GM12864 (cell line): Measurements from ENCODE around the gene ERBB4.
A peak's percentile ranks its signal among the peaks of the same experiment; 100 is the strongest.

Source experiments
- DNase-seq: peaks from one replicate; pipeline ENCODE4 v3.0.0-alpha.2; 2011; ENCODE audit warnings: low read depth
- H3K4me3 ChIP-seq: 2 replicates; pipeline ENCODE4 v1.5.1; 2011; ENCODE audit warnings: mild to moderate bottlenecking, low read depth, low read length, control low read depth
- TF ChIP-seq, protein P1 (sequence below): IDR thresholded peaks from 2 replicates; pipeline ENCODE4 v1.5.1; 2011; ENCODE audit warnings: low read depth, mild to moderate bottlenecking, moderate library complexity, low read length, control low read depth, inconsistent platforms; ENCODE audit errors: missing control alignments

ERBB4 gene

GRCh38 chr2:211347328-211347727 lies 1191.3 kb downstream of the ERBB4 start:
- H3K4me3 ChIP-seq = no peak overlapping the region
- TF ChIP-seq, protein P1, sequence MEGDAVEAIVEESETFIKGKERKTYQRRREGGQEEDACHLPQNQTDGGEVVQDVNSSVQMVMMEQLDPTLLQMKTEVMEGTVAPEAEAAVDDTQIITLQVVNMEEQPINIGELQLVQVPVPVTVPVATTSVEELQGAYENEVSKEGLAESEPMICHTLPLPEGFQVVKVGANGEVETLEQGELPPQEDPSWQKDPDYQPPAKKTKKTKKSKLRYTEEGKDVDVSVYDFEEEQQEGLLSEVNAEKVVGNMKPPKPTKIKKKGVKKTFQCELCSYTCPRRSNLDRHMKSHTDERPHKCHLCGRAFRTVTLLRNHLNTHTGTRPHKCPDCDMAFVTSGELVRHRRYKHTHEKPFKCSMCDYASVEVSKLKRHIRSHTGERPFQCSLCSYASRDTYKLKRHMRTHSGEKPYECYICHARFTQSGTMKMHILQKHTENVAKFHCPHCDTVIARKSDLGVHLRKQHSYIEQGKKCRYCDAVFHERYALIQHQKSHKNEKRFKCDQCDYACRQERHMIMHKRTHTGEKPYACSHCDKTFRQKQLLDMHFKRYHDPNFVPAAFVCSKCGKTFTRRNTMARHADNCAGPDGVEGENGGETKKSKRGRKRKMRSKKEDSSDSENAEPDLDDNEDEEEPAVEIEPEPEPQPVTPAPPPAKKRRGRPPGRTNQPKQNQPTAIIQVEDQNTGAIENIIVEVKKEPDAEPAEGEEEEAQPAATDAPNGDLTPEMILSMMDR = peak; percentile 44
- no peak for DNase-seq

- TF ChIP-seq, protein P1 = no peak
- no peak for DNase-seq
- no peak overlapping the region for H3K4me3 ChIP-seq
Observed at GRCh38 chr2:211344289-211344688, 1194.3 kb downstream of the ERBB4 start.

DNA sequence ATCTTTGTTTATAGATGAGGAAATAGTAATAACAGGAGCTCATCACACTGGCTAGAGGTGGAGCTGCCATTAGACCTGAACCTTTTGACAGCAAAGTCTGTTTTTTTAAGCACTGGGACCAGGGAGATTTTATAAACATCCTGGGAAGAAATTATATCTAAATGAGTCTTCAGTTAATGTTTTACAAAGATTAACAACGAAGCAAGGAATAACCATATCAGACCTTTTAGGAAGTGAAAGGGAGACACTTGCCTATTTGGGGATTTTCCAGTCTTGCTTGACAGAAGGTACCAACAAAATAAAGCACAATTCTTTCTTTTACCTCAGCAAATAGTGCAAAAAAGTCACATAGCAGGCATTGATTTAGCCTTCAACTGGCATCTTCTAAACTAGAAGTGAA lies 1205.2 kb downstream of the ERBB4 start:
- no peak overlapping the region for H3K4me3 ChIP-seq
- DNase-seq = no peak
- TF ChIP-seq, protein P1 = no peak

- DNase-seq = no peak
Observed at GRCh38 chr2:211331736-211332135, 1206.9 kb downstream of the ERBB4 start.

DNA sequence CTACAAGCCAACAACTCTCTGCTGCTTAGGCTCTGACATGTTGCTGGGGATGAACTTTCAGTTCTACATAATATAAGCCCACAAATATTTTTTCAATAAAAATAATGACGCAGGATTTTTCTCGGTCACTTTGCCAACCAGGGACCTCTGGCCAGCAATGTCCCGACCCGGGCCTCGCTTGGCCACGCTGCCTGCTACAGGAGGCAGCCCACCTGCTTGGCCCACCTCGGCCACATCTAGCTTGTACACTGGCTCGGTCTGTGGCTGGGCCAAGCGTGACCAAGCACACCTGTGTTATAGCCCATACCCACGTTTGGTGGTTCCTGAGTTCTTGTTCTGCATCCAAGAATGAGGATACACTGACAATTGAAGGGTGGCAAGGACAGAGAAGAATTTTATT lies 1208.7 kb downstream of the ERBB4 start:
- H3K4me3 ChIP-seq = no peak overlapping the region
- TF ChIP-seq, protein P1 = no peak
- DNase-seq = no peak

More at GRCh38 chr2:211331736-211332135, 1206.9 kb downstream of the ERBB4 start:
- H3K4me3 ChIP-seq = no peak overlapping the region
- TF ChIP-seq, protein P1 = no peak

DNA sequence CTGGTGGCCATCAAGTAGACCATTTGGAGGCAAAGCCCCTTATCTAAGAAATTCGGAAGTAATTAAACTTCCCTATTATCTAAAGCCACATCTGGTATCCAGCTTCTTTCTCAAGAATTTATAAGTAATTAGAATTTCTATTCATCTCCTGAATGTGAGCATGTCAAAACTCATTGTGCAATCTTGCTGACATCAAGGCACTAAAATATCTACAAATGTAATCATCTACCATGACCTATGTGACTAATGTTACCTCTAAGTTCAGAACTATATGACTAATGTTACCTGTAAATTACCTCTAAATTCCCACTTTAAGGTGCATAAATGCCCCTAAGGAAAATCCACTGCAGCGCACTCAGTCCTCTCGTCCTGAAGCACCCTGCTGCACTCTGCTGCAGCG lies 1209.2 kb downstream of the ERBB4 start:
- H3K4me3 ChIP-seq = no peak overlapping the region
- TF ChIP-seq, protein P1 = no peak
- DNase-seq = no peak

GRCh38 chr2:211328126-211328525 lies 1210.5 kb downstream of the ERBB4 start:
- no peak for DNase-seq
- TF ChIP-seq, protein P1 = no peak

More at GRCh38 chr2:211328126-211328525, 1210.5 kb downstream of the ERBB4 start:
- no peak overlapping the region for H3K4me3 ChIP-seq
